Measurements from ENCODE around the gene SLC9A4.

The SLC9A4 gene

GRCh38 chr2:102578376-102578775 lies 105.3 kb downstream of the SLC9A4 start:
- H3K4me3 ChIP-seq (ENCODE audit: low read depth, low read length) = no peak overlapping the region
- no peaks in the 10 kb centered on the region for H3K4me1 ChIP-seq
- no peaks in the 10 kb centered on the region for H3K9me3 ChIP-seq
- no peak for TF ChIP-seq CTCF (IDR thresholded peaks at IDR 0.05; ENCODE audit: low read depth, low read length)
- no peaks in the 10 kb centered on the region for H3K27me3 ChIP-seq
- no peak for DNase-seq
- H3K36me3 ChIP-seq = no peaks in the 10 kb centered on the region

- no peak for TF ChIP-seq CTCF (IDR thresholded peaks at IDR 0.05; ENCODE audit: low read depth, low read length)
- no peaks in the 10 kb centered on the region for H3K27me3 ChIP-seq
- no peaks in the 10 kb centered on the region for H3K4me1 ChIP-seq
- no peak for DNase-seq
- no peaks in the 10 kb centered on the region for H3K36me3 ChIP-seq
- H3K4me3 ChIP-seq (ENCODE audit: low read depth, low read length) = no peak overlapping the region
- no peaks in the 10 kb centered on the region for H3K9me3 ChIP-seq
Measured at GRCh38 chr2:102581911-102582310, 108.9 kb downstream of the SLC9A4 start.

DNA sequence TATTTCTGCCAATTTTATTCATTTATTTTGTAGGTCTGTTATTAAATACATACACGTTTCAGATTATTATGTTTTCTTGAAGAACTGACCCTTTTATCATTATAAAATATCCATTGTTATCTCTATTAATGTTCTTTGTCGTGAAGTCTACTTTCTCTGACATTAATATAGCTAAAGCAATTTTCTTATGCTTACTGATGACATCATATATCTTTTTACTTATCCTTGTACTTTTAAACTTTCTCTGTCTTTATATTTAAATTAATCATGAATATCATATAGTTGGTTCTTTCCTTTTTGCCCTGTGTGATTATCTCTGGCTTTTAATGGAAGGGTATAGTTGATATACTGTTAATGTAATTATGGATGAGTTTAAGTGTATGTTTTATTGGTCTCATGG lies 109.8 kb downstream of the SLC9A4 start:
- no peak overlapping the region for H3K4me3 ChIP-seq (ENCODE audit: low read depth, low read length)
- no peak for TF ChIP-seq CTCF (IDR thresholded peaks at IDR 0.05; ENCODE audit: low read depth, low read length)
- H3K27me3 ChIP-seq = no peaks in the 10 kb centered on the region
- no peak for DNase-seq
- no peaks in the 10 kb centered on the region for H3K9me3 ChIP-seq
- no peaks in the 10 kb centered on the region for H3K36me3 ChIP-seq
- H3K4me1 ChIP-seq = no peaks in the 10 kb centered on the region
